Measurements from ENCODE around the gene PTPN7.
"Not testable (repeated sequence)": the region's sequence is repeated elsewhere in the genome, so short reads cannot be mapped to it uniquely, and the experiment has no call there.

PTPN7 gene

DNA sequence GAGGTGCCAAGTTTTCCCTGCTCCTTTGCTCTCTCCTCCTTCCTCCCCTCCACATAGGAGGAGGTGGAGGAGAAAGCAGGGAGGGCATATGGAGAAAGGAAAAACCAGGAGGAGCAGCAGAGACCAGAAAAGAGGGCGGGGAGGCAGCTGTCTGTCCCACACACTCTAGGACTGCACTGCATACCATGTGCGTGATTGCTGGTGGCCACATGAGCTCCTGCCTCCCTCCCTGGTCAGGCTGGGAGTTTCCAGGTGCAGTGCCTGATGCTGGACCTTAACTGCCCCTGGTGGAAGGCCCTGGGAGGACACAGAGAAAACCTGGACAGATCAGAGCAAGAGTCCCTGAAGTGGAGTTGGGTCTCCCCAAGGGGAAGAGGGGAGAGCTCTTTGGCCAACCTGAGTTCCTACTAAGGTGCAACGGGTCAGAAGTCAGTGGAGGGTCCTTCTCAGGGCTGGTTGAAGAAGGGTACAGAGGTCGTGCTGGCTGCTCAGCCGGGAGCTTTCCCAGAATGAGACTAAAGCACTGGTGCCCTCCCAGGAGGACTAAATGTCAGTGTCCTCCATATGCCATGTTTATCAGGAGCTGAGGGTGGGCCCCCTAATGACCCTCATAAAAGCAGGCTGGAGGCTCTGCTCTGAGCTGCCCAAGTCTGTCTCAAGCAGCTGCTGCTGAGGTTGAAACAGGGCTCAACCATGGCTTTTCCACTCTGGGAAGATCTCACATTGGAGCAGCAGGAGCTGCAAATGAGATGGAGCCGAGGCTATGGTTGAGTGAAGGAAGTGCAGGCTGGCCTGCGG is 29.7 kb upstream of the PTPN7 start:
- in situ Hi-C loops (cut with HindIII; ENCODE audit: low sequenced_read_pairs), result no loop called here

DNA sequence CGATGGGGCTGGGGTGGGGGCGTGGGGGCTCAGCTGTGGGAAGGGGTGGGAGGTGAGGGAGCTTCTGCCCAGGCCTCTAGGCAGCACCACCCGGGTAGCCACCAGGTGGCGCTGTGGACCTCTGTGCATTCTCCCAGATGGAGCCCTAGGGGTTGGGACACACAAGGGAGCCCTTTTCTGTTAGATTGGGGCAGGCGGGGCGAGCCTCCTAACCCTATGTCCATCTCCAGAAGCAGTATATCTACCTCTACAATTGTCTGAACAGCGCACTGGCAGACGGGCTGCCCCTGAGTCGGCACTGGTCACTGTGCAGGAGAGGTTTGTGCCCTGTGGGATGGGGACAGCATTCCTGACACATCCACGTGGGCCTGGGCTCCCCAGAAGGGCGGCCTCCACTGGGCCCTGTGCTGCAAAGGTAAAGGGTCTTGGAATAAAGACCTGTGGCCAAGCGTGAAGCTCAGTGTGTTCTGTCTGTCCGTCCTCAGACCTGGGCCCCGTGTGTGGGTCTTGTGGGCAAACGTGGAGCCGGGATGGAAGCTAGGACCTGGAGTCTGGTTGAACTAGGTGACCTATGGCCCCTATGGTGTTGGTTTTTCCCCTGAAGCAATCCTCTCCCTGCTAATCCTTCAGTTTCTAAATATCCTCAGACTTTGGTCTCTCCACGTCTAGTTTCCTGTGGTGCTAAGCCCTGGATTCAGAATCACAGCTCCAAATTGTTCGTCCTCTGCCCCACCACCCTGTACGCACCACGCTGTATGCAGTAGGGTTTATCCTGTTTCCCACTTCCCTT is 28.8 kb upstream of the PTPN7 start:
- in situ Hi-C loops (cut with HindIII; ENCODE audit: low sequenced_read_pairs), result no loop called here

DNA sequence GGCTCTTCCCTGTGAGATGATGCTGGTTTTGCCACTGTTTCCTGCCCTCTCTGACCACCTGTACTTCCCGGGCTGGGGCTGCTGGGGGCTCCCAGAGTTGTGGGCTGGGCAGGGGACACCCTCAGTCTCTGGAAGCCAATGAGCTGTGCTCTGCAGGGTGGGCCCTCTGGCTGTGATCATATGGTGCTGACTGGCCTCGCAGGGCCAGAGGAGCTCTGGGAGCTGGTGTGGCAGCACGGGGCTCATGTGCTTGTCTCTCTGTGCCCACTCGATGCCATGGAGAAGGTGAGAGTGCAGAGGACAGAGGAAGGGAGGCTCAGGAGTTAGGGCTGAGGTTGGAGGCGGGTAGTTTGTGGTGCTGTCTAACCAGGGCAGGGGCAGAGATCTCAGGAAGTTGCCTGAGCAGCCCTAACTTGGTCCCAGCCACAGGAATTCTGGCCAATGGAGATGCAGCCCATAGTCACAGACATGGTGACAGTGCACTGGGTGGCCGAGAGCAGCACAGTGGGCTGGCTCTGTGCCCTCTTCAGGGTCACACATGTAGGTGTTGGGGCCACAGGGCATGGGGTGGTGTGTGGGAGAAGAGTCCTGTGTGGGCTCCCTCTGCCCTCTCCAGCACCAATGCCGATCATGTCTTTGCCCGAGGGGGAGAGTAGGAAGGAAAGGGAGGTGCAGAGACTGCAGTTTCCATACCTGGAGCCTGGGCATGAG is 27.4 kb upstream of the PTPN7 start:
- in situ Hi-C loops (cut with HindIII; ENCODE audit: low sequenced_read_pairs), result no loop called here

DNA sequence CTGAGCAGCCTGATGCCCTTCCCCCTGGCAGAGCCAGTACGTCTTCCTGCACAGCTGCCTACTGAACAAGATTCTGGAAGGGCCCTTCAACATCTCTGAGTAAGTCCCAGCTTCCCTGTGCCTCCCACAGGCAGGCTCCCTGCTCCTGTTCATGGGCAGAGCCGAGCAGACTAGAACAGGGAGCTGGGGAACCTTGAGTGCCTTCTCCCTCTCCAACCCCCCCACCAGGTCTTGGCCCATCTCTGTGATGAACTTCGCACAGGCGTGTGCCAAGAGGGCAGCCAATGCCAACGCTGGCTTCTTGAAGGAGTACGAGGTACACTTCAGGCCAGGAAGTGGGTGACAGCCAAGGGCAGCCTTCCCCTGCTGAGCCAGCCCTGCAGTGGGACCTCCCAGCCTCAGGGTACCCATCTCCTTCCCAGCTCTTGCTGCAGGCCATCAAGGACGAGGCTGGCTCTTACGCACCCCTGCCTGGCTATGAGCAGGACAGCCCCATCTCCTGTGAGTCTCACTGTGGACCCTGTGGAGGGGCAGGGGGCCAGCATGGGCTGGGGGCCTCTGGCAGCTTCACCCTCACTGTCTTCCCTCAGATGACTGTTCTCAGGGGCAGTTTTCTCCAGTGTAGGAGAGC is 26.8 kb upstream of the PTPN7 start:
- in situ Hi-C loops (cut with HindIII; ENCODE audit: low sequenced_read_pairs), result no loop called here

GRCh38 chr1:202186327-202186726 is 25.9 kb upstream of the PTPN7 start:
- in situ Hi-C loops (cut with HindIII; ENCODE audit: low sequenced_read_pairs), result no loop called here

GRCh38 chr1:202184750-202185460 is 24.5 kb upstream of the PTPN7 start:
- in situ Hi-C loops (cut with HindIII; ENCODE audit: low sequenced_read_pairs), result no loop called here

- in situ Hi-C loops (cut with HindIII; ENCODE audit: low sequenced_read_pairs), result no loop called here
Observed at GRCh38 chr1:202182040-202182877, 21.9 kb upstream of the PTPN7 start.

GRCh38 chr1:202181586-202181985 is 21.2 kb upstream of the PTPN7 start:
- in situ Hi-C loops (cut with HindIII; ENCODE audit: low sequenced_read_pairs), result no loop called here

DNA sequence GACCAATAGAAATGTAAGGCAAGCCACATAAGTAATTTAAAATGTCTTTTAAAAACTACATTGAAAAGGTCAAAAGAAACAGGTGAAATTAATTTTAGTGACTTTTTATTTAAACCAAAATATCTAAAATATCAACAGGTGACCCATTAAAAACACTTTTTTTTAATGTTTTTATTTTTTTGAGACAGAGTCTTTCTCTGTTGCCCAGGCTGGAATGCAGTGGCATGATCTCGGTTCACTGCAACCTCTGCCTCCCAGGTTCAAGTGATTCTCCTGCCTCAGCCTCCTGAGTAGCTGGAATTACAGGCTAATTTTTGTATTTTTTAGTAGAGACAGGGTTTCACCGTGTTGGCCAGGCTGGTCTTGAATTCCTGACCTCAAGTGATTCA is 20.3 kb upstream of the PTPN7 start:
- in situ Hi-C loops (cut with HindIII; ENCODE audit: low sequenced_read_pairs), result not testable (repeated sequence)

DNA sequence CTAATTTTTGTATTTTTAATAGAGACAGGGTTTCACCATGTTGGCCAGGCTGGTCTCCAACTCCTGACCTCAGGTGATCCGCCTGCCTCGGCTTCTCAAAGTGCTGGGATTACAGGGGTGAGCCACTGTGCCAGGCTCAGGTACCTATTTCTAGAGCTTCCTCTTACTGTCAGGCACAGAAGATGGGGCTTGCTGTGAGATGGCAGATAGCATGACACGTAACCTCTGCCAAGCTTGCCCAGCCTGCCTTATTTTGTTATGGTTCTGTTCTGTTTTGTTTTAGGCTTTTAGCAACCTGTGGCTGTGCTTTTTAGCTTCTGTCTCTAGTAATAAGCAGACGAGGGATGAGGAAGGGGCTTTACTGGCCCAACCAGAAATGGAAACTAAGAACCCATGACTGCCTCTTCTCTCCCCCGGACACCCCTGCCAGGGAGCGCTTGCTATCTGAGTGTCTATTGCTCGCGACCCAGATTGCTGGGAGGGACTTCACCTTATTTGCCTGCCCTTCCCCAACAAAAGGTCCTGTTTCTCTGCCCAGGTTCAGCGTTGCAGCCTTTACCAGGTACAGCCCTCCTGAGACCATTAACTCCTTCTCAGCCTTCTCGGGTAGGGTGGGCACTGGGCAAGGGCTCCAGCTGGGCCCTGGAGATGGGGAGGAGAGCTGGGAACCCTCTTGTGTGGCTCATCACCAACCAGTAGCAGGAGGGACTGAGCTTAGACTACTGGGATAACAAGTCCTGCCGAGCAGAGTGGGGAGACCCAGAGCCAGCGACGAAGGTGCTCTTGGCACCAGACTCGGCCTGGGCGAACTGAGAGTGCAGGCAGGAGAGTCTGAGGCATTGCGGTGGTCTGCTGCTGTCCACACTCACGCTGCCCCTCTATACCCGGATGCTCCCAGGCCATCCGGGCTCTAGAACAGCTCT is 19.7 kb upstream of the PTPN7 start:
- in situ Hi-C loops (cut with HindIII; ENCODE audit: low sequenced_read_pairs), result no loop called here

DNA sequence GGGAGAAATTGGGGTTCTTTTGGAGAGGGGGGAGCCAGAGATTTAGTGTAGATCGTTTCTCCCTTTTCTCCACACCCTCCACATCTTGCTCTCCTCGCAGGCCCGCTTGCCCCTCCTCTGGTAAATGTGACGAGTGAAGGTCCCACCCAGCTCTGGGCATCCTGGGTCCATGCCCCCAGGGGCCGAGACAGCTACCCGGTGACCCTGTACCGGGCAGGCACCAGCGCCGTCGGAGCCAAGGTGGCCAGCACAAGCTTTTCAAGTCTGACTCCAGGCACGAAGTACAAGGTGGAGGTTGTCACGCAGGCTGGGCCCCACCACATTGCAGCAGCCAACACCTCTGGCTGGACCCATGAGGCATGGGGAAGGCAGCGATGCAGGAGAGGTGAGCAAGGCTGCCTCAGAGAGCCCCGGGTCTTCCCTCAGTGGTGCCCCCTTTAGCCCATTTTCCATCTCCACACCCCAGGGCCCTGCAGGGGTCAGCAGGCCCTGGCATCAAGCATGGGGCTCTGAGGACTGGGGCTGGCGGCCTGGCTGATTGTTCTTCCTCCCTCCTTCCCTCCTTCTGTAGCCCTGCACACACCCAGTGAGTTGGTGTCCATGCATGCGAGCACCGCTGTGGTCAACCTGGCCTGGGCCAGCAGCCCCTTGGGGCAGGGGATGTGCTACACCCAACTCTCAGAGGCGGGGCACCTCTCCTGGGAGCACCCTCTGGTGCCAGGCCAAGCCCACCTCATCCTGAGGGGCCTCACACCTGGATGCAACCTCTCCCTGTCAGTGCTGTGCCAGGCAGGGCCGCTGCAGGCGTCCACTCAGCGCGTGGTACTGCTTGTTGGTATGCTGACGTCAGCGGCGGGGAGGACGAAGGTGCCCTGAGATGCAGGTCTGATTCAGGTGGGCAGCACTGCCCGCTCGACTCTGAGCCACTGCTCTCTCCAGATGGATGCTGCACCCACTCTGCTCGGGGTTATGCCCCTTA is 16.8 kb upstream of the PTPN7 start:
- in situ Hi-C loops (cut with HindIII; ENCODE audit: low sequenced_read_pairs), result no loop called here

- in situ Hi-C loops (cut with HindIII; ENCODE audit: low sequenced_read_pairs), result no loop called here
Observed at GRCh38 chr1:202173993-202174392, 13.6 kb upstream of the PTPN7 start.

DNA sequence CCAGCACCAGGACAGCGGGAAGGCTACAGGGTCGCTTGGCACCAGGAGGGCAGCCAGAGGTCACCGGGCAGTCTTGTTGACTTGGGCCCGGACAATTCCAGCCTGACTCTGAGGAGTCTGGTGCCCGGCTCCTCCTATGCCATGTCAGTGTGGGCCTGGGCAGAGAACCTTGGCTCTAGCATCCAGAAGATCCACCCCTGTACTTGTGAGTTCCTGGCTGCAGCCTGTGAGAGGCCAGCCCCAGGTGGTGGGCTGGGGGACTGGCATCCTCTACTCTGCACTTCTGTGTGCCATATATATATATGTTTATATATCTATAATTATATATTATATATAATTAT is 11.6 kb upstream of the PTPN7 start:
- in situ Hi-C loops (cut with HindIII; ENCODE audit: low sequenced_read_pairs), result no loop called here

DNA sequence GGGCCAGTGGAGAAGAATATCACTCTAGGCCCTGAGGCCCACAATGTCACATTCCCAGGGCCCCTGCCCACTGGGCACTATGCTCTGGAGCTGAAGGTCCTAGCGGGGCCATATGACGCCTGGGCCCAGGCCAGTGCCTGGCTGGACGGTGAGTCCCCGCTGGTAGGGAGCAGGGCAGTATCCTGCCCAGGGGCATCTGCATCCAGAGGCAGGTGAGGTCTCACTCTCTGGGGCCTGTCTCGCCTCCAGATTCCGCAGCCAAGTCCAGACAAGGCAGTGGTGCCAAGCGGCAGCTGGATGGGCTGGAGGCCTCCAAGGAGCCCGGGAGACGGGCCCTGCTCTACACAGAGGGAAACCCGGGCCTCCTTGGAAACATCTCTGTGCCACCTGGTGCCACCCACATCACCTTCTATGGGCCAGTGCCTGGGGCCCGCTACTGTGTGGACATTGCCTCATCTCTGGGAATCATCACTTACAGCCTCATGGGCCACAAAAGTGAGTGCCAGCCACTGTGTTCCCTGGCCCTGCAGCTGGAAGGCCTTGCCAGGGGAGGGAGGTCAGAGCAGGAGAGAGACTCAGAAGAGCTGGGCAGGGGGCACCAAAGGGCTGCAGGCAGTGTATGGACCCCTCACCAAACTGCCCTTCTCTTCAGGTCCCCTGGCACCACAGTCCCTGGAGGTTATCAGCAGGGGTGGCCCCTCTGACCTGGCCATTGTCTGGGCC is 11.1 kb upstream of the PTPN7 start:
- in situ Hi-C loops (cut with HindIII; ENCODE audit: low sequenced_read_pairs), result no loop called here

DNA sequence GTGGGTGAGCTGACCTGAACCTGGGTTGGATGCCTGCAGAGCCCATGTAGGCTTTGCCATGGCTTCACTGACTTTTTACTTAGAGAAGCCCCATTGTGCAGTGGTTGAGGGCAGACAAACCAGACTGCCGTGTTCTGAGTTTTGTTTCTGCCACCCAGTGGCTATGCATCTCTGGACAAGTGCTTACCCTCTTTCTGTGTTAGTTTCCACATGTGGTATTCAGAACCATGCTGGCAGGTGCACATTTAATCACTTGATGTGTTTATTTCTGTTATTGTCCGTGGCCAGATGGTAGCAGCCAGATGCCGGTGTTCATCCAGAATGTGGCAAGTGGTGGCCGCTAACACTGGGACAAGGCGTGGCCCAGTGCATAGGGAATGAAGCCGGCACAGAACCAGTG is 10.3 kb upstream of the PTPN7 start:
- in situ Hi-C loops (cut with HindIII; ENCODE audit: low sequenced_read_pairs), result no loop called here

DNA sequence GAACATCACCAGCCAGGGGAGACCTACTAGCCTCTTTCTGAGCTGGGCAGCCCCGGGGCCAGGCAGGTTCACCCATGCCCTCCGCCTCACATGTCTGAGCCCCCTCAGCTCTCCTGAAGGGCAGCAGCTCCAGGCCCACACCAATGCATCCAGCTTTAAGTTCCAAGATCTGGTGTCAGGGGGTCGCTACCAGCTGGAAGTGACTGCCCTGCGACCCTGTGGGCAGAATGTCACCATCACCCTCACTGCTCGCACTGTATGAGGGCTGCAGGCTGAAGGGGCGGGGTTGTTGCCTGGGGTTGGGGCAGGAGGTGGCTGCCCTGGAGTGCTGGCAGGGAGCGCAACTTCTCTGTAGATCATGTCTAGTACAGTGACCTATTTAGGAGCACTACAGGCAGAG is 8.5 kb upstream of the PTPN7 start:
- in situ Hi-C loops (cut with HindIII; ENCODE audit: low sequenced_read_pairs), result no loop called here
